NCI-H82 (cell line): ENCODE results near the gene CLIC1.

Experiments
- DNase-seq: peaks from one replicate; lab custom pipeline; 2025; lab: John Stamatoyannopoulos, UW

The CLIC1 gene

DNA sequence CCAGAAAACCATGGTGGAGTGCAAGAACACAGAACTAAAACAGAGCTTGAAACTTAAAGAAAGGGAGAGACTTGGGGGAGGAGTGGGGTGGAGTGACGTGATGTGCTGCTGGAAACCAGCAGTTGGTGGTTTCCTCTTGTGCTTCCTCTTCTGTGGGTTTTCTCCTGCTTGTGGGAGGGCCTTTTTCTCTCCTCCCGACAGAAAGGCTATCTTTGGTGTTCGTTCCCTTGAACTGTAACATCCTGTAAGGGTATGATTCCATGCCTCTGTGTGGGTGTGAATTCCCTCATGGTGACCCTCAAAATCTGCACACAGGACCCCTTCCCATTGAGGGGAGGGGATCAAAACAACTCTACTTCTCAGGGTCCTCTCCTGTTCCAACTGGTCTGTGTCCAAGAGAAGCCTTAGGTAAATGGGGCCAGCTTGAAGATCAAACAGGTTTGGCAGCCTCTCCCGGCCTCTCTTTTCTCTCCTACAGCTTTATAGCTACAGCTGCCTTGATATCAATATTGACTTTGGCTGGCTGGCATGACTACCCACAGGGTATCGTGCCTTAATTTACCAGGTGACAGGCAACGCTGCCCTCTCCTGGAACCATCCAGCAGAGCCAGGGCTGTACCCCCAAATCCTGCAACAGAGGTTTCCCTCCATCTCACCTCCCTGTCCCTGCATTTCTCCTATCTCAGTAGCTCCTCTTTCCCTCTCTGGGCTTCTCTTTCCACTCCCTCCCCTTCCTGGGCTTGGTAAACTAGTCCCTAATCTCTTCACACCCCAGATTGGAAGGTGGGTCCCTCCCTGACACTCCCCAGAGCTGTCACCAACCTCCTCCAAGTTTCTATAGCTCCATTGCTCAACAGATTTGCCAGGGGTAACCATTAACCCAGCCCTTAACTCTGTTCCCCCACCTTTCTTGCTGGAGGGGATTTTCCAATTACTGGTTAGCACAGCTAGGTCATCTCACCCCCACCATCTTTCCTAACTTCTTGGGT, 2.0 kb upstream of the CLIC1 start:
- DNase-seq, result peak; percentile 34

DNA sequence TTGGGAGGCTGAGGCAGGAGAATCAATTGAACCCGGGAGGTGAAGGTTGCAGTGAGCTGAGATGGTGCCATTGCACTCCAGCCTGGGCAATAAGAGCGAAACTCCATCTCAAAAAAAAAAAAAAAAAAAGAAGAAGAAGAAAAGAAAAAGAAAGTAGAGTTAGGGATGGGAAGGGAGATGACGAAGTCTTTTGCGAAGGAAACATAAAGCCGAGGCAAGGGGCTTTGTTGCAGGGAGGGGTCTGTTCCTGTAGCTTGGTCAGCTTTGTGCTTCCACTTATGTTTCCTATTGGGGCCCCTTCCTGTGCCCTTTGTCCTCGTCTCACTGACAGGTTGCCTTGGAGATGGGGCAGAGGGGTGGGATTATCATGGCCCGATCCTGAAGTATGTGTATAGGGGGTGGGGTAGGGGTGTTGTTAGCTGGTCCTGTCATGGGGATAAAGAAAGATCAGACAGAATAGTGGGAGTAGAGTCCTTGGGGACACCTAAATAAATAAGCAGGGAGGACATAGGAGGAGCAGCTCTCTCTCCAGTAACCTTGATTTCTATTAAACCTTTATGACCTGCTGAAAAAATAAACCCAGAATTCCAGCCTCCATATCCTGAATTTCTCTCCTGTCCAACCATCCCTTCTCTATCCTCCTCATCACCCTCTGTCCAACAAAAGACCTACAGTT, 1.1 kb upstream of the CLIC1 start:
- DNase-seq, result peak; percentile 64

DNA sequence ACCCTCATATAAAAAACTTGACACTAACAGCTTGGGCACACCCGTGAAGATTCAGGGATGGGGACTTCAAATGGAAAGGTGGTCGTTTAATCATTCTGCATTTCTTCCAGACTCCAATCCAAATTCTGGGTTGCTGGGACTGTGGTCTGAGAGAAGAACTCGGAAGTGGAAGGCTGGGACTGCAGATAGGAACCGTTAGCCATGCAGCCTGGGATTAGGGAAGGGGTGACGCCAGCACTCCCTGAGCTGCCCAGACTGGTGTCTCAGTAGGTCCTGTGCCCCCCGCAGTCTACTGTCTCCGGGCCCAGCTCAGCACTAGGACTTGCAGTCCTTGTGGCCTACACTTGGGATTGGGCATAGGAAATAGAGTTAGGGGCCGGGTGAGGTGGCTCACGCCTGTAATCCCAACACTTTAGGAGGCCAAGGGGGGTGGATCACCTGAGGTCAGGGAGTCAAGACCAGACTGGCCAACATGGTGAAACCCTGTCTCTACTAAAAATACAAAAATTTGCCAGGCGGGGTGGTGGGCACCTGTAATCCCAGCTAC, 511 bp upstream of the CLIC1 start:
- peak; percentile 45 for DNase-seq

DNA sequence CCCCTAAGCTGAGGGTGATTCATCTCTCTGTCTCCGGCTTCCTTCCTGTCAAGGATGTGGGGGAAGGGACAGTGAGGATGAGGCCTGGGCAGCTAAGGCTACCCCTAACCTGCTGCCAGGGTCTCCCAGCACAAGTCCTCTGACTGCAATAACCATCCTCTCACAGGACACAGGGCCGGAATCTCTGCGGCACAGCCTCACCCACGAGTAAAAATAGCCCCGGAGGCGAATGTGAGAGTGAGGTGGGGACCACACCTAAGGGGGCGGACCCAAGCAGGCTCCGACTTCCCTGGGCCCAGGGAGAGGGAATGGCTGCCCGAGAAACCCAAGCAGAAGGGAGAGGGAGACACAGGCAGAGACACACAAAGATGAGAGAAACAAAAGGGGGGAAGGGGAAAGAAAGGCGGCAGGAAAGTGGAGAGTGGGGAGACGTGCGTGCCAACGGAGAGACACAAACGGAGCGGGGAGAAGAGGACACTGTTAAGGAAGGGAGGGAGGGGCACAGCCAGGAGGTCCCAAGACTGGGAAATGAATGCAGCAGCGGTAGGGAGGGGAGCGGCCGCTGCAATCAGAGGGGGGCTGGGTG, 1.4 kb downstream of the CLIC1 start:
- DNase-seq, result peak; percentile 57

DNA sequence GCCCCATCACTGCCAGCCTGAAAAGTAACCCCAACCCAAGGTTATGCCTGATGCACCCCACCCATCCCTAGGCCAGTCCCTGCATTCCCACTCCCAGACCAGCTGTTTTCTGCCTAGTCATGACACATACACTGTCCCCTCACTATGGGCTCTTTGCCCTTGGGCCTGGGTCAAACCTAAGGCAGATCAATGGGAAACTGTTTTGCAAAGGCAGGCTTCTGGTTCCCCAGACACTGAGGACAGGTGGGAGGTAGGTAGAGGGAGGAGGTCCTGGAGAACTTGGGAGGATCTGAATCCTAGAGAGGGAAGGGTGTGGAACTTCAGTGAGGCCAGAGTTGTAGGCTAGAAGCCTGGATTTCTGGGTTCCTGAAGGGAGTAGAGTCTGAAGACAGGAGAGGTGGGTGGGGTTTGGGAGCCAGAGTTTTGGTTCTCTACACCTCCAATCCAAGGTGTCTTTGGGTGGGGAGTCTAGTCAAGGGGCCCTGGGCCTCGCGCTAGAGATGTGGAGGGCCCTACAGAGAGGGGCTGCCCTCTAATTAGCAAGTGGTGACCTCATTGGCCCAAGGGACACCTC, 2.0 kb downstream of the CLIC1 start:
- DNase-seq, result no peak

DNA sequence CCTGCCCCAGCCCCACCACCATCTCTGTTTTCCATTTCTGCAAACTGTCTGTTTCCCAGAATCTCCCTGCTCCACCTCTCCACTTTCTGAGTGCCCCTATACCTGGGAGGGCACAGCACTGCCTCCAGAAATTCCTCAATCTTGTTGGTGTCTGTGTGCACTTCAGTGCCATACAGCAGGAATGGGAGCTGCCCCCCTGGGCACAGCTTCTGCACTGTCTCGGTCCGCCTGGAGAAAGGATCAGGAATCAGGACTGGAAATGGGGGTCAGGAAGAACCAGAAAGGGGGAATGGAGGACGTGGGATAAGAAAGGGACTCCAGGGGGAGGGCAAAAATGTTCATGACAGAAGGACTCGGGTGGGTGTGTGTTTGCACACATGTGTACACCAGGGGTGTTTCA, 2.6 kb downstream of the CLIC1 start:
- DNase-seq, result no peak

DNA sequence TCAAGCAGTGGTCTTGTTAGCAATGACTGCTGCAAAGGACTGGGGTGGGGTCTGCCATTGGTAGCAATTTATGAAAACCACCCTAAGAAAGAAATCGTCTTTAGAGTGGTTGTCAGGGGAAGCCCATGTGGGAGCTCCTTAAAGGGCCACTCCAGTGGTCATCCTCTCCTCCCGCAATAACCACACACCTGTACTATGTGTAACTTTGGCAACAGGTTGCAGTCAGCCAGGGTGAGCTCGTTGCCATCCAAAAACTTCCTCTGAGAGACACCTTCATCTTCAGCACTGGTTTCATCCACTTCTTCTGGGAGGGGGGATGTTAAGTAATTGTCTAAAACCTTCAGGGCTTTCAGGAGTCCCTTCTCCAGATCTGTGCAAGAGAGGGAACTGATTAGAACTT, 4.3 kb downstream of the CLIC1 start:
- no peak for DNase-seq

DNA sequence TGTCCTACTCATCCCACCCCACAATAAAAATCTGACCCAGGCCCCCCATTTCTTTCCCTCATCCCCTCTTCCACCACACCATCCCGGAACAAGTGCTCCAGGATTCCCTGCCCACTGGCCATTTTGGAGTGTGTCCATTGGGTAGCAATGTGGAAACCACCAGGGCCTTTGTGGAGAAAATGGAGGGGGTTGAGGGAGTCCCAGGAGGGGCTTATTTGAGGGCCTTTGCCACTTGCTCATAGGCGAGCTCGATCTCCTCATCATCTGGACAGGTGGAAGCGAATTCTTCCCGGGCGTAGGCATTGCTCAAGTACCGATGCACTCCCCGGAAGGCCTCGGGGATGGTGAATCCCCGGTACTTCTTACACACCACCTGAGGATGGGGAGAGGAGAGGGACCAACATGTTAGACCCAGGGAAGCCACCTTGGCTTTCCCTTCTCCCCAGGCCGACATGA, 5.7 kb downstream of the CLIC1 start:
- no peak for DNase-seq

DNA sequence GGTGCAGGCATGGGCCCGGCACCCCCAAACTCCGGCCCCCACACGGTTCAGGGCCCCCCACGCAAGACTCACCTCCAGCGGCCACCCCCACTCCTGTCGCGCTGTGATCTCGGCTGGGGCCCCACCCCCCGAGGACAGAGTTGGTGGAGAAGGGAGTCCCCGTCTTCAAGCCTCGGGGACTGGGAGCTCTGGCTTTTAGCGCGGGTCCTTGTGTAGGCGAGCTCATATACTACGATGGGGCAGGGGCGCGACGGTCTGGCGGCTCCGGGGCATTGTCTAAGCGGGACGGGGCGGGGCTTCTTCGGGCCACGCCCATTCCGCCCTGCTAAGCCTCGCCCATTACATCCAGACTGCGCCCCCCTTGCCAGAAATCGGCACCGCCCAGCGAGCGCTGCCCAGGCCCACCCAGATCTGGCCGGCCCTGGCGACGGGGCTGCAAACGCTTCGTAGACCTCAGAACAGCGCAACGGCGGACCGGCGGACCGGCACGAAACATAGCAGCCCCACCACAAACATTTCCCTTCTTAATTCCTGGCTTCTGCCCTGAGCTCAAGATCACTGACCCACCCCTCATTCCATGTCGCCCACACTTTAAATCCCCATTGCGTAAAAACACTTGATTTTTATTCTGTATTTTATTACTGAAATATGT, 6.2 kb downstream of the CLIC1 start:
- DNase-seq, result peak; percentile 93

DNA sequence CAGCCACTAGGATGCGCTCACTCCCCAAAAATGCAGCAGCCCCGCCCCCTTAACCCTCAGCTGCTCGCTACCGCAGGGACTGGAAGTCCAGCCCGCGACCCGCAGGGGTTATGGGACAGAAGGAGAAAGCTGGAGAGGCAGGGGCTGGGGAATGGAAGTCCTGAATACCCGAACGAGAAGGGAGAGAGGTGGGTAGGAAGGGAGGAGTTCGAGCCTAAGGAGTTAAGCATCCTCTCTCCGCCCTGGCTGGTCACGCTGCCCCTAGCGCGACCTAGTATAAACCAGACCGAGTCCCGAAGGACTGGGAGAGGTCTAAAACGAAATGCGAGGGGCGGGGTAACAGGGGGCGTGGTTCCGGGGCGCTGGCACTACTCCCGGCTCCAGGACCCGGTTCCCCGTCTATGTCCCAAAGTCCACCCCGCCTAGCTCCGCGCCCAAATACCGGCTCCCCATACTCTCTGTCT, 6.8 kb downstream of the CLIC1 start:
- peak; percentile 95 for DNase-seq

DNA sequence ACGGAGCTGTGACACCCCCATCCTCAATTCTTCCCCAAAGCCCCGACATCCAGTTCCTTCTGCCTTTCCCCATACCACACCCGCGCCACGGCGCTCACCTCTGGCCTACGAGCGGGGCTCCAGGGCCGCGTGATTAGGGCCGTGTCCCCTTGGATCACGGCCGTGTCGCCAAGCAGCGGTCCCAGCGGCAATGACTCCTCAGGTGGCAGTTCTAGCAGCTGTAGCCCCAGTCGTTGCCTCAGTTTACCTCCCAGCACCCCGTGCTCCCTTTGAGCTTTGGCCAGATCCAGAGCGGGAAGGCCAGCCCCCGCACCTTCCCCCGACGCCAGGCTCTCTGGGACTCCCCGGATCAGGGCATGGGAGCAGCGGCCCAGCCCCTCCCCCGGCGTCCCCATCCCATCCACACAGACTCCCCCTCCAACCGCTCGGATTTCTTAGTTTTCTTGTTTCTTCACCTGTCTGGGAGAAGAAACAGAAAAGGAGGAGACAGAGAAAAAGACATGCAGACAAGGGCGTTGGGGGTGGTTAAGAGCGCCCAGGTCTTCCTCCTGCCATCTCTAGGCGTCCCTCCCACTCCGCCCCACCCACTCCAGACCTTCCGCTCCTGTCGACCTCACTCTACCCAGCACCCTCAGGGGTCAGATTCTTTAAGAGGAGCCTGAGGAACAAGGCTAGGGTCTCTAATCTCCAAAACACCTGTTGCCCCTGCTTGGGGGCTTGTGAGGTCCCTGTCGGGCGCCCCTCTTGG, 7.4 kb downstream of the CLIC1 start, which contains the start of gene DDAH2:
Gene DDAH2, minus strand, starts transcription at position 533 of the 748 bp plus-strand sequence. Its CDS starts 138 bp downstream, at position 395.
- no peak for DNase-seq

DNA sequence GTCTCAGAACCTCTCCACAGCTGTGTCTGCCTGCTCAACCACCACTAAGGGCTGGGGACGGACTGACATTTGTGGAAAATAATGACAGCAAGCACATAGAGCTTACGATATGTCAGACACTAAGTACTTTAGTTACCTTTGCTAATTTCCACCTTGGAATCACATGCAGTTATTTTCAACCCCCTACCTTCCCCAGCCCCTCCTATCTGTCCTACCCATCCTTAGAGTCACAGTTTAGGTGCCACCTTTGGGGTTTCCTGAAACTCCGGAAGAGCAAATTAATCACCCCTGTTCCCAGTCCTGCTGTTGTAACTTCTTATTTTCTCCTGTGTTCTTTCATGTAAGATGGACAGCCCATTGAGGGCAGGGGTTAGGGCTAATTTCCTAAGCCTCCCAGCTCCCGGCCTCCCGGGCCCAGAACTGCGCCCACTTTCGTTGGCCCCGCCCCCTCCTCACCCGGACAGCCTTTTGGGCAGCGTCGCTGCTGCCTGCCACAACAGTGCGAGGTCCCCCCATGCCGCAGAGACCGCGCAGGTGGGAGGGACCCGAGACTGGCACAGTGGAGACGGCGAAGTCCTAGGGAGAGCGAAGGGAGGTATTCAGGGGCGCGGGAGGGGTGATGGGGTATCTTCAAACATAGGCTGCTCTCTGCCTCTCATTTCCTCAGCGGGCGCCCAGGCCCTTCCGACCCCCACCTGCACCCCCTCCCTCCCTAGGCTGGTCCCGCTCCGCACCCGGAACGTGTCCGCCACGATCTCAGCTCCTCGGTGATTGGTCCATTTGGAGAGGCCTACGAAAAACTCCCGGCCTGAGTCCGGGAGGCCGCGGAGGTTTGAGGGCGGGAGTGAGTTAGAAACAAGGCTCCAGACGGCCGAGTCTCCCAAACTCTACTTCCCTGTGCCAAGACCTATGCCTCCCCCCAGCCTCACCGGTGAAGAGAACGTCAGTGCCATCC, 8.3 kb downstream of the CLIC1 start:
- DNase-seq, result no peak

DNA sequence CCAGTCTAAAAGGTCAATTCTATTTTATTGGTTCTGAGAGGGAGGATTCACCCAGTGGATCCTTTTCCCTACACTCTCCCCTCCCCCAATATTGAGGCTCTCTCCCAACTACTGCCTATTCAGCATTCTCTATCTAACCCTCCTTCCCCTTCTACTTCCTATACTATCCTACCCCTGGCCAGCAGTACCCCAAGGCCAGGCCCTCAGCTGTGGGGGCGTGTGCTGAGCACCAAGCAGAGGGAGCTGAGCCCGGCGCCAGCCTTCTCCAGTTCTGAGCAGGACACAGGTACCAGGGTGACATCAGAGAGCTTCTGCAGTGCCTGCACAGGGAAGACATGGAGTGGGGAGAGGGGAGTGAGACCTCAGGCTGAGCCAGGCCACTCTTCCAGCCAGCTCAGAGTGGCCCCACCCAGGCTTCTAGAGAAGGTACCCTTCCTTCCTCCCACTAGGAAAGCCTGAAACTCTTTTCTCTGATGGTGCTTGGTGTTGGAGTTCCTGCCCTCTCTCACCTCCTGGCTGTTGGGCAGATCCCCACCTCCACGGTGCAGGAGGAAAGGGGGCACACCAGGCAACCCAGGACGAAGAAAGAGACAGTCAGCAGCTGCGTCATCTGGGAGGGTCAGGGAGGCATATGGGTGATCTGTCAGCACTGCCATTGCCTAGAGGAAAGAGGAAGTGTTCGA, 9.2 kb downstream of the CLIC1 start:
- no peak for DNase-seq

DNA sequence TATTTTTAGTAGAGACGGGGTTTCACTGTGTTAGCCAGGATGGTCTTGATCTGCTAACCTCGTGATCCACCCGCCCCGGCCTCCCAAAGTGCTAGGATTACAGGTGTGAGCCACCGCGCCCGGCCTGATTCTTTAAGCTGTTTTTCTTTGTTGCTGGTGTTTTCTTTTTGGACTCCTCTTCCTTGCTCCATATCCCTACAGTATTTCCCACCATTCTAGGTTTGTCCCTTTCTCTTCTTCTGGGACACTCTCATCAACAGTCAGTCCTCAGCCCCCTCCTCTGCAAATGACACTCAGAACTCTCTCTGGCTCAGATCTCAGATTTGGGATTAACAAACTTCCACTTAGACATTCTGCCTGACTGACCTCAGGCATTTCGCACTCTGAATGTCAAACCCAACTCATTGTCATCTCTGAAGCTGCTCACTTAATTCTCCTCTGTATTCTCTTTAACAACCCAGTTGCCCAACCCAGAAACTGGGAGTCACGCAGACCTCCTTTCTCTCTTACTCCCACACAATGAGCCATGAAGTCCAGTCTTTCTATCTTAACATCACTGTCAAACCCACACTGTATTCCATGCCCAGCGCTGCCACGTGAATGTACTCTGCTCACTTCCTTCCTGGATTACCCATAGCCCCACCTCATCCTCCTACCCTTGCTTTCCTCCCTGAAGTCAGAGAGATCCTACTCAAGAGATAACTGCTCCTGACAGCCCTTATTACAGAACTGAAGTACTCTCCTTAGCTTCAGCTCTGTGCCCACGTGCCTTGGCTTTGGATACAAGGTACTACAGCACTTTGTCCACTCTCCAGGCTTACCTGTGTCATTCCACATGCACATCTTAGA, 10.6 kb downstream of the CLIC1 start:
- DNase-seq, result no peak

DNA sequence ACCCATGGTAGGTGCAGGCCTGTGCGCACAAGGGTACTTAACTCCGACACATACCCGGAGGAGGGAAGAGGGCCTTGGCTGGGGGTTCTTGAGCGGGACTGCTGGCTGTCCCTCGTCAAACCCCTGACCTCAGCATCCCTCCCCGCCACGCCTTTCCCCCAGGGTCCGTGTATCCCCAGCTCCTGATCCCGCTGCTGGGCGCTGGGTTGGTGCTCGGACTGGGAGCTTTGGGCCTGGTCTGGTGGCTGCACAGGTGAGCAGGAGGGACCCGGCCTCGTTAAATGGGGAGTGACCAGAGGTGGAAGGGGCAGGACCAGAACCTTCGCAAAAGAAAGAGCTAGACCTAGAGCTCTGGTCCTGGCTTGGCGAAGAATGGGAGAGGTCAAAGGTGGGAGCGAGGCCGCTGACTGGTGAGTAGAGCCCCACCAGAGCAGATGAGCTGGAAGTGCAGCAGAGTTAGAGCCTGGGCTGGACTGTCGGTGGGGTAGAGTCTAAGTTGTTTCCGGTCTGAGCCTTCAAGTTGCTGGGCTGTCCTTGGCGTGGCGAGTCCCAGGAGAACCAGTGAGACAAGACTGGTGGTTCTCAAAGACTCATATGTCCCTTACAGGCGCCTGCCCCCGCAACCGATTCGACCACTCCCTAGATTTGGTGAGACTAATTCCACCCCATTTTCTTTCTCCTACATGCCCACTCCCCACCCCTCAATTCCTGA, 12.2 kb downstream of the CLIC1 start:
- no peak for DNase-seq

DNA sequence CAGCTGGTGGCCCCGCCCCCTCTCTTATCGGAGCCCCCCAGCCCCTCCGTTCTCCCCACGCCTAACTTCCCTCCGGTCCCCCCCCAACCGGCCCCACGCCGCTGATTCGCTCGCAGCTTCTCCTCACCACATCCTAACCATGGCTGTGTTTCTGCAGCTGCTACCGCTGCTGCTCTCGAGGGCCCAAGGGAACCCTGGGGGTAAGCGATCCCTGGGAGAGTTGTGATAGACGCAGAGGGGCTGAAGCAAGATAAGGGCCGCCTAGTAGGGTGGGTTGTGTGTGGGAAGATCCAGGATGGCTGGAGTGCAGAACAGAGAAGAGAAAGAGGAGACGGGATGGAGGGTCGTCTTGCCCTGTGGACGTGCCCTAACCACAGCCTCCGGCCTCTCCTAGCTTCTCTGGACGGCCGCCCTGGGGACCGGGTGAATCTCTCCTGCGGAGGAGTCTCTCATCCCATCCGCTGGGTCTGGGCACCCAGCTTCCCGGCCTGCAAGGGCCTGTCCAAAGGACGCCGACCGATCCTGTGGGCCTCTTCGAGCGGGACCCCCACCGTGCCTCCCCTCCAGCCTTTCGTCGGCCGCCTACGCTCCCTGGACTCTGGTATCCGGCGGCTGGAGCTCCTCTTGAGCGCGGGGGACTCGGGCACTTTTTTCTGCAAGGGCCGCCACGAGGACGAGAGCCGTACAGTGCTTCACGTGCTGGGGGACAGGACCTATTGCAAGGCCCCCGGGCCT, 12.9 kb downstream of the CLIC1 start, which contains the start of gene MPIG6B:
Gene MPIG6B, plus strand, starts transcription at position 129 of the 735 bp plus-strand sequence. Its CDS starts 11 bp downstream, at position 140.
- DNase-seq, result no peak
